Mesenchymal stem cell (in vitro differentiated cells and primary cell): ENCODE data around the gene SEC23B.

Experiments used
- DNase-seq: peaks from one replicate; pipeline ENCODE4 v3.0.0-alpha.2; 2013
- H2AFZ ChIP-seq: one replicate; pipeline ENCODE4 v1.6.1; 2013; ENCODE audit warnings: low read depth, mild to moderate bottlenecking, control low read depth, inconsistent platforms, low read length, moderate library complexity
- H2AK5ac ChIP-seq: 2 replicates; pipeline ENCODE4 v1.6.1; 2013; ENCODE audit warnings: low read length, moderate library complexity, mild to moderate bottlenecking, inconsistent platforms; ENCODE audit not compliant: severe bottlenecking
- H2BK120ac ChIP-seq: one replicate; pipeline ENCODE4 v1.6.1; 2013; ENCODE audit warnings: low read depth, mild to moderate bottlenecking, inconsistent platforms, low read length, moderate library complexity
- H2BK12ac ChIP-seq, 2 experiments: one replicate each; pipeline ENCODE4 v1.6.1; 2013; ENCODE audit warnings: inconsistent platforms in 2 of 2, low read length in 2 of 2, mild to moderate bottlenecking in 2 of 2, moderate library complexity in 2 of 2, control low read depth in 1 of 2
- H2BK15ac ChIP-seq: one replicate; pipeline ENCODE4 v1.6.1; 2013; ENCODE audit warnings: mild to moderate bottlenecking, low read depth, inconsistent platforms; ENCODE audit not compliant: poor library complexity, severe bottlenecking
- H2BK5ac ChIP-seq: 2 replicates; pipeline ENCODE4 v1.6.1; 2013; ENCODE audit warnings: low read depth, mild to moderate bottlenecking, low read length, control low read depth, inconsistent platforms; ENCODE audit not compliant: poor library complexity, severe bottlenecking
- H3K14ac ChIP-seq, 2 experiments: one replicate each; pipeline ENCODE4 v1.6.1; 2013; ENCODE audit warnings: inconsistent platforms in 2 of 2, low read length in 2 of 2, control low read depth in 1 of 2, mild to moderate bottlenecking in 1 of 2, moderate library complexity in 1 of 2
- H3K18ac ChIP-seq, 2 experiments: one replicate each; pipeline ENCODE4 v1.6.1; 2013; ENCODE audit warnings: inconsistent platforms in 2 of 2, low read length in 2 of 2, control low read depth in 1 of 2, low read depth in 1 of 2, mild to moderate bottlenecking in 1 of 2
- H3K23ac ChIP-seq, 2 experiments: one replicate each; pipeline ENCODE4 v1.6.1; 2013; ENCODE audit warnings: inconsistent platforms in 2 of 2, low read length in 2 of 2, mild to moderate bottlenecking in 2 of 2, moderate library complexity in 2 of 2, control low read depth in 1 of 2
- H3K27ac ChIP-seq: 2 replicates; pipeline ENCODE4 v1.5.1; 2013; ENCODE audit warnings: mild to moderate bottlenecking, moderate library complexity, low read length, control low read depth, inconsistent platforms; ENCODE audit not compliant: poor library complexity, severe bottlenecking
- H3K27me3 ChIP-seq, 2 experiments: 2 replicates each; pipeline versions ENCODE4 v1.6.1 to v1.7.0; 2013; ENCODE audit warnings: low read length in 2 of 2, mild to moderate bottlenecking in 2 of 2, moderate library complexity in 2 of 2, control low read depth in 1 of 2, inconsistent platforms in 1 of 2; ENCODE audit not compliant: control insufficient read depth in 1 of 2, insufficient read depth in 1 of 2
- H3K36me3 ChIP-seq, 2 experiments: 2 replicates each; pipeline versions ENCODE4 v1.6.1 to v1.7.0; 2013; ENCODE audit warnings: low read length in 2 of 2, control low read depth in 1 of 2, inconsistent platforms in 1 of 2, low read depth in 1 of 2, mild to moderate bottlenecking in 1 of 2; ENCODE audit not compliant: insufficient read depth in 2 of 2, control insufficient read depth in 1 of 2
- H3K4ac ChIP-seq, 2 experiments: one replicate each; pipeline ENCODE4 v1.6.1; 2013; ENCODE audit warnings: inconsistent platforms in 2 of 2, low read length in 2 of 2, mild to moderate bottlenecking in 2 of 2, moderate library complexity in 2 of 2, control low read depth in 1 of 2, low read depth in 1 of 2
- H3K4me1 ChIP-seq: 2 replicates; pipeline ENCODE4 v1.6.1; 2013; ENCODE audit warnings: low read depth, low read length, control low read depth; ENCODE audit not compliant: control insufficient read depth, insufficient read depth
- H3K4me2 ChIP-seq: 2 replicates; pipeline ENCODE4 v1.6.1; 2013; ENCODE audit warnings: low read length, mild to moderate bottlenecking, inconsistent platforms; ENCODE audit not compliant: poor library complexity, severe bottlenecking
- H3K4me3 ChIP-seq, 2 experiments: 2 replicates each; pipeline versions ENCODE4 v1.5.1 to v1.7.0; 2013; ENCODE audit warnings: low read length in 2 of 2, mild to moderate bottlenecking in 2 of 2, control low read depth in 1 of 2, low read depth in 1 of 2; ENCODE audit not compliant: insufficient read depth in 1 of 2
- H3K79me1 ChIP-seq: replicated peaks from 2 replicates; pipeline ENCODE4 v1.6.1; 2013; ENCODE audit warnings: mild to moderate bottlenecking, control low read depth, low read length, inconsistent platforms; ENCODE audit not compliant: poor library complexity, severe bottlenecking
- H3K9ac ChIP-seq: 2 replicates; pipeline ENCODE4 v1.7.0; 2013; ENCODE audit warnings: mild to moderate bottlenecking, low read length, moderate library complexity
- H3K9me3 ChIP-seq: 2 replicates; pipeline ENCODE4 v1.7.0; 2013; ENCODE audit warnings: mild to moderate bottlenecking, low read length; ENCODE audit not compliant: control insufficient read depth
- H4K8ac ChIP-seq: one replicate; pipeline ENCODE4 v1.6.1; 2013; ENCODE audit warnings: inconsistent platforms, mild to moderate bottlenecking, low read length, moderate library complexity
- H4K91ac ChIP-seq: one replicate; pipeline ENCODE4 v1.6.1; 2013; ENCODE audit warnings: mild to moderate bottlenecking, low read length, inconsistent platforms
- WGBS: methylation state at CpG from one replicate; pipeline ENCODE4 v1.1.7; 2013; ENCODE audit warnings: mixed read lengths; 5-methylcytosine and 5-hydroxymethylcytosine counted together

Gene SEC23B

DNA sequence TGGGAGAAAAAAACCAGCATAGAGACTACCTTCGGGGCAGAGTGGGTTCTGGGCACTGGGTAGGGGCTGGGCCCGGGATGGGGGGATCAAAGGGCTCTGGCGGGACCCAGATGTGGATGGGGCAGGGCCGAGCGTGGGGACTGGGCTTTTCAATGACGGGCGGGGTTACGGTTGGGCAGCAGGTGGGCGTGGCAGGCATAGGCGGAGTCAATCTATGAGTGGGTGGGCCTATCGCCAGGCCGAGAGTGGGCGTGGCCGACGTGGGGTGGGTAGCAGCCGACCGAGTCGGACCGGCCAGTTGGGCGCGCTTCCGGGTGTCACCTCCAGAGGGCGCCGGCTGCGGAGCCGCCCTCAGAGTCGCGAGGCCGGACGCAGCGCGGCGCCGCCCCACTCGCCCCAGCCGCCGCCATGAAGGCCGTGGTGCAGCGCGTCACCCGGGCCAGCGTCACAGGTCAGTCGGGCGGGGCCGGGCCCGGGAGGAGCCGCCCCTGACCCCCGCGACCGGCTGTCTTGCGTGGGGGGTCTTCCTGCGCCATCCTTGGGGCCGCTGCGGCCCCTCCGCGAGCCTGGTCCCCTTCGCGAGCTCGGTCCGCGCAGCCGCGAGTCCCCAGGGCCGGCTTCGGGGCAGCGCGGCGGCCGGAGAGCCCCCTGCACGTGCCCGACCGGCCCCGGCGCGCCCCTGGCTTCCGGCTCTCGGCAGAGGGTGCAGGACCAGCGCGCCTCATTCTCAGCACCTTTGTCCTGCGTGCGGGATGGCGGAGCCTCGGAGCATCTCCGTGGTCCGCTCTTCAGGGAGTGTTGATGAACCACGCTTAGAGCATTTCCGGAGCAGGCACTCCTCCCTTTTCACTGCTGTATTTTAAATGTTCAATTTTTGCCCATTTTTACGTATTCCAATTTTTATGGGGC lies 80.2 kb downstream of the SEC23B start, which contains the start of gene DTD1:
Gene DTD1 (plus strand): TSS at position 390 of the 909 bp plus-strand sequence. CDS start 19 bp downstream, at position 409.
- Histone ChIP-seq H2BK5ac (no peak within 1 kb of the TSS), H3K4ac (peak within 1 kb of the TSS; percentile 1 to 99), H3K9me3 (no peaks in the 10 kb centered on the region), H2BK12ac (peak within 1 kb of the TSS in 1 of 2 experiments; percentile 23), H3K18ac (peak within 1 kb of the TSS; percentile 82 to 90), H2AFZ (peak within 1 kb of the TSS; percentile 1), H2BK120ac (no peak within 1 kb of the TSS), H2AK5ac (no peak within 1 kb of the TSS), H4K91ac (peak within 1 kb of the TSS; percentile 79), H3K23ac (peak within 1 kb of the TSS in 1 of 2 experiments; percentile 65), H2BK15ac (peak within 1 kb of the TSS; percentile 80), H3K36me3 (no peaks in the 10 kb centered on the region), H3K4me2 (peak within 1 kb of the TSS; percentile 92), H3K4me1 (peaks cover 6% of the 10 kb centered on the region), H3K27ac (no peak within 1 kb of the TSS), H3K4me3 (peak within 1 kb of the TSS; percentile 84 to 94), H3K14ac (peak within 1 kb of the TSS in 1 of 2 experiments; percentile 76), H4K8ac (peak within 1 kb of the TSS; percentile 92), H3K9ac (peak within 1 kb of the TSS; percentile 90), H3K79me1 (peaks cover 4% of the 10 kb centered on the region), H3K27me3 (no peaks in the 10 kb centered on the region)
- under 1% methylated on average over 76 of the region's 88 CpGs for WGBS
- peak; percentile 83 for DNase-seq

DNA sequence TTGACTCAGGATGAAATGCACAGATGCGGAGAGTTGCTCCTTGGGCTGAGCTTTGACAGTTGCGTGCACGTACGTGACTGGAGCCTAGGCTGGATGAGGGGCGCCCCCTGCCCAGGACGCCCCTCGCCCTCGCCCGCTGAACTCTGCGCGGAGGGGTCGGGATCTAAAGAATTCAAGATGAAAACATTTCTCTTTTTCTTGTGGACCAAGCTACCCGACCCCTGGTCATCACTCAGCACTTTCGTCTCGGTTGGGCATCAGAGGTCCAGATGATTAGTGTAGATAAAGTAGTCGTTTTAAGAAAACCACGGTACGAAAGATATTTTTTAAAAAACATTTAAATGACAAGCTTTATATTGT lies 80.8 kb downstream of the SEC23B start:
- H2BK5ac ChIP-seq = no peak overlapping the region
- no peak overlapping the region for H2BK15ac ChIP-seq
- peak overlapping the region; percentile 92 for H3K4me2 ChIP-seq
- peaks cover 6% of the 10 kb centered on the region for H3K4me1 ChIP-seq
- H3K27me3 ChIP-seq = no peaks in the 10 kb centered on the region
- no peak overlapping the region for H3K27ac ChIP-seq
- H3K18ac ChIP-seq = peak overlapping the region in 1 of 2 experiments; percentile 82
- H2BK120ac ChIP-seq = no peak overlapping the region
- no peak overlapping the region for H2BK12ac ChIP-seq
- no peak overlapping the region for H3K14ac ChIP-seq
- H4K91ac ChIP-seq = no peak overlapping the region
- H3K79me1 ChIP-seq = peaks cover 4% of the 10 kb centered on the region
- DNase-seq = no peak
- H2AK5ac ChIP-seq = no peak overlapping the region
- H3K23ac ChIP-seq = no peak overlapping the region
- peak overlapping the region; percentile 90 for H3K9ac ChIP-seq
- peak overlapping the region; percentile 92 for H4K8ac ChIP-seq
- no peaks in the 10 kb centered on the region for H3K9me3 ChIP-seq
- peak overlapping the region; percentile 84 to 94 for H3K4me3 ChIP-seq
- H3K4ac ChIP-seq = no peak overlapping the region
- H3K36me3 ChIP-seq = peaks cover 0 to 1% of the 10 kb centered on the region in 2 experiments
- no peak overlapping the region for H2AFZ ChIP-seq
- 7% methylated on average over 9 of the region's 18 CpGs for WGBS

DNA sequence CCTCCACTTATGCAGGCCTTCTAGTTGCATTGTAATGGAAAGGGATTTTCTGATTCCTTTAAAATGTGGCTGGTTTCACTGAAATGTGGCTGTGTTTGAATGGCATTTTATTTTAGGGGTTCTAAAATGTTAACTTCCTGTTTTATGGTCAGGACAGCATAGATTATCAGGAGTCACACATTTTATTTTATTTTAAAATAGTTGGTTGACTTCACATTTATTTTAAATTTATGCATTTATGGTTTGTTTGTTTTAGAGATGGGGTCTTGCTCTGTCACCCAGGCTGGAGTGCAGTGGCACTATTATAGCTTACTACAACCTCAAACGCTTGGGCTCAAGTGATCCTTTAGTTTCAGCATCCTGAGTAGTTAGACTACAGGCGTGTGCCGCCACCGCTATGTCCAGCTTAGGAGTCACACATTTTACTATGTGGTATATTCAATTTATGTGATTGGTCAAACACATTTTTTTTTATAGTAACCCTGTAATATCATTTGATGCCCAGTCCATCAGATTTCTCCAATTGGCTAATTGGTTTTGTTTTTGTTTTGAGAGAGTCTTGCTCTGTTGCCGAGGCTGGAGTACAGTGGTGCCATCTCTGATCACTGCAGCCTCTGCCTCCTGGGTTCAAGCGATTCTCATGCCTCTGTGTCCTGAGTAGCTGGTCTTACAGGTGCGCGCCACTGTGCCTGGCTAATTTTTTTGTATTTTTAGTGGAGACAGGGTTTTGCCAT lies 82.4 kb downstream of the SEC23B start:
- no peak overlapping the region for H2BK15ac ChIP-seq
- no peak overlapping the region for H2BK5ac ChIP-seq
- no peak overlapping the region for H3K23ac ChIP-seq
- H4K91ac ChIP-seq = no peak overlapping the region
- no peak overlapping the region for H2BK120ac ChIP-seq
- no peaks in the 10 kb centered on the region for H3K9me3 ChIP-seq
- peaks cover 13% of the 10 kb centered on the region for H3K79me1 ChIP-seq
- no peak overlapping the region for H3K14ac ChIP-seq
- no peak overlapping the region for H3K27ac ChIP-seq
- WGBS = over 99% methylated on average over 4 of the region's 8 CpGs
- H3K4ac ChIP-seq = no peak overlapping the region
- no peak overlapping the region for H2AFZ ChIP-seq
- H3K4me2 ChIP-seq = no peak overlapping the region
- H4K8ac ChIP-seq = no peak overlapping the region
- peaks cover 4 to 16% of the 10 kb centered on the region in 2 experiments for H3K36me3 ChIP-seq
- H2AK5ac ChIP-seq = no peak overlapping the region
- H2BK12ac ChIP-seq = no peak overlapping the region
- peak overlapping the region; percentile 90 for H3K9ac ChIP-seq
- DNase-seq = peak; percentile 13
- H3K4me1 ChIP-seq = peaks cover 2% of the 10 kb centered on the region
- no peak overlapping the region for H3K4me3 ChIP-seq
- no peaks in the 10 kb centered on the region for H3K27me3 ChIP-seq
- no peak overlapping the region for H3K18ac ChIP-seq

DNA sequence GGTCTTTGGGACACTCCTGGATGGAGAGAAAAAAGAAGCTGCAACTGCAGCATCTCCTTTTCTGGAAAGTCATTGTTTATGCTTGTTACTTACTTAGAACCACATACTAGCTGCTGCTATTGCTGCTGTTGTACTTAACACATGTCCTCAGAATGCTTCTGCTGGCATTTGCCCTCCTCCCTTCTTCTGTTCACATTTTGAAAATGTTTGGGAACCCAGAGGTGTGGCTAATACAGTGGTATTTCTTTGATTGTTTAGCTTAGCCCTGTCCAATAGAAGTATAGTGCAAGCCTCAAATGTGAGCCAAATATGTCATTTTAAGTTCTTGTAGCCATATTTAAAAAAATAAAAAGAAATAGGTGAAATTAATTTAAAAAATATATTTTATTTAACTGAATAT lies 88.5 kb downstream of the SEC23B start:
- Histone ChIP-seq H3K9me3 (no peaks in the 10 kb centered on the region), H4K91ac (no peak overlapping the region), H3K4ac (no peak overlapping the region), H3K27me3 (no peaks in the 10 kb centered on the region), H3K18ac (no peak overlapping the region), H3K9ac (no peak overlapping the region), H3K4me2 (no peak overlapping the region), H3K4me1 (no peaks in the 10 kb centered on the region), H3K23ac (no peak overlapping the region), H2BK15ac (no peak overlapping the region), H3K27ac (no peak overlapping the region), H3K36me3 (peaks cover 10 to 54% of the 10 kb centered on the region in 2 experiments), H2BK5ac (no peak overlapping the region), H4K8ac (no peak overlapping the region), H3K4me3 (no peak overlapping the region), H2BK120ac (peak overlapping the region; percentile 34), H3K14ac (no peak overlapping the region), H3K79me1 (peaks cover 13% of the 10 kb centered on the region), H2BK12ac (no peak overlapping the region), H2AK5ac (no peak overlapping the region), H2AFZ (no peak overlapping the region)
- DNase-seq = no peak
